Skeletal muscle tissue (tissue), 5 donors: ENCODE measurements around the gene FANCC. TPM values are rescaled to one million over a fixed set of nuclear protein-coding genes. Genes with fewer than 3 reads are reported as not detected.

Source experiments
- H3K27ac ChIP-seq: one replicate; pipeline ENCODE4 v1.7.0; 2013; ENCODE audit warnings: mild to moderate bottlenecking, low read depth, low read length, inconsistent platforms
- H3K27me3 ChIP-seq, 3 donors: one replicate each; pipeline ENCODE4 v1.7.0; 2013; ENCODE audit warnings: low read length in 3 of 3; ENCODE audit not compliant: control insufficient read depth in 3 of 3, insufficient read depth in 3 of 3
- H3K36me3 ChIP-seq, 3 donors: one replicate each; pipeline ENCODE4 v1.7.0; 2013; ENCODE audit warnings: low read length in 3 of 3; ENCODE audit not compliant: control insufficient read depth in 3 of 3, insufficient read depth in 3 of 3
- H3K4me1 ChIP-seq, 3 donors: one replicate each; pipeline ENCODE4 v1.7.0; 2013; ENCODE audit warnings: low read length in 3 of 3, mild to moderate bottlenecking in 3 of 3; ENCODE audit not compliant: control insufficient read depth in 3 of 3, insufficient read depth in 3 of 3
- H3K4me3 ChIP-seq, 3 donors: one replicate each; pipeline ENCODE4 v1.7.0; 2013; ENCODE audit warnings: low read length in 3 of 3
- H3K9ac ChIP-seq, 3 donors: one replicate each; pipeline ENCODE4 v1.7.0; 2013; ENCODE audit warnings: low read length in 3 of 3, mild to moderate bottlenecking in 3 of 3, moderate library complexity in 2 of 3, low read depth in 1 of 3
- H3K9me3 ChIP-seq, 3 donors: one replicate each; pipeline ENCODE4 v1.7.0; 2013; ENCODE audit warnings: low read length in 3 of 3; ENCODE audit not compliant: control insufficient read depth in 3 of 3
- small RNA-seq: library from RNA; depleted of rRNA; stranded (forward); fragments of <200 nt; gene quantifications from one replicate; pipeline ENCODE3, GENCODE V24; 2014
- total RNA-seq: library from RNA; depleted of rRNA; stranded (reverse); fragments of >200 nt; gene quantifications from one replicate; pipeline ENCODE4 v1.2.3, GENCODE V29; 2014
- donor health status: Osteomylitis.

FANCC gene
- total RNA-seq, 1 donor from 2014 or later: 12.0 TPM

GRCh38 chr9:95053611-95054570 lies 263.6 kb downstream of the FANCC start:
- peak overlapping the region; percentile 36 for H3K27ac ChIP-seq
- H3K36me3 ChIP-seq: no peaks in the 10 kb centered on the region
- H3K9ac ChIP-seq: peak overlapping the region in 1 of 3 donors; percentile 4
- no peaks in the 10 kb centered on the region for H3K27me3 ChIP-seq
- no peak overlapping the region for H3K4me3 ChIP-seq
- peaks cover 49 to 66% (median 63%) of the 10 kb centered on the region in 3 donors for H3K4me1 ChIP-seq
- no peaks in the 10 kb centered on the region for H3K9me3 ChIP-seq

DNA sequence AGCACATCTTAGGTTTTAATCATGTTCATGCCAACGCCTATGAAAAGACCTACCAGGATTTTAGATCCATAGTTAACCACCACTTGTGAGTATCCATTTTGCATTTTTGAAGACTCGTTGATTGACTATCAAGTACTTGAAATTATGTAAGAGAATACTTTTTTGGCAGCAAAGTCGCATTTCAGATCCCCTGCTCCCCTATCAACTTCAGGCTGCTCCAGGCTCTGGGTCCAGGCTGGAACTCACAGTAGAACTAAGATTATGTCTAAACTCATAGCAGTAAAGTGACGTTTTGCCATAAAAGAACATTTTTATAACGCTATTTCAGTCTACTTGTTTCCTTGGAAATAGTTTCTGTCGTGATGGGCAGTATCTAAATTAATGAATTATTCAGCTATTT lies 267.7 kb downstream of the FANCC start:
- Histone ChIP-seq H3K27ac (peak overlapping the region; percentile 87), H3K27me3 (no peaks in the 10 kb centered on the region), H3K4me1 (peaks cover 22 to 47% (median 45%) of the 10 kb centered on the region in 3 donors), H3K36me3 (peaks cover 0 to 5% (median 4%) of the 10 kb centered on the region in 3 donors), H3K9me3 (no peaks in the 10 kb centered on the region), H3K9ac (peak overlapping the region in 2 of 3 donors; percentile 79 to 90), H3K4me3 (peak overlapping the region; percentile 19 to 36 (median 24))

Small RNAs within 50 kb of the gene (small RNA-seq; reads per million reads assigned to genes)
- gene MIR23B: 598 reads per million, percentile 98 among the genes with 10 or more reads in this experiment
- 7,240 reads per million, percentile 100 among the genes with 10 or more reads in this experiment for gene MIR27B
- gene MIR3074: not detected
- gene MIR6081: not detected
- gene RNA5SP288: 11.9 reads per million, percentile 92 among the genes with 10 or more reads in this experiment

Other genes with a start within 250 kb of the FANCC start
- gene PTCH1, start 199.3 kb upstream of the FANCC start, total RNA-seq: 4.7 TPM